ENCODE data around the gene SYNPO.

The SYNPO gene

GRCh38 chr5:150670948-150671310, 30.5 kb downstream of the SYNPO start:
- H3K27ac ChIP-seq (ENCODE audit: low read depth, low read length): no peak overlapping the region
- no peaks in the 10 kb centered on the region for H3K9me3 ChIP-seq (ENCODE audit: low read length)
- H3K4me3 ChIP-seq (ENCODE audit: low read depth in 1 of 2, low read length in 2 of 2): peak overlapping the region in 1 of 2 donors; percentile 58
- peaks cover 8% of the 10 kb centered on the region for H3K4me1 ChIP-seq (ENCODE audit: insufficient read depth, low read length)
- H3K27me3 ChIP-seq (ENCODE audit: control insufficient read depth in 1 of 2, insufficient read depth in 2 of 2, low read length in 2 of 2): peaks cover 6 to 20% of the 10 kb centered on the region in 2 donors
- H3K36me3 ChIP-seq (ENCODE audit: insufficient read depth, low read length): no peaks in the 10 kb centered on the region
- no peak overlapping the region for H3K9ac ChIP-seq (ENCODE audit: low read length)

- H3K4me3 ChIP-seq (ENCODE audit: low read depth in 1 of 2, low read length in 2 of 2): peak overlapping the region; percentile 58 to 60
- peaks cover 8% of the 10 kb centered on the region for H3K4me1 ChIP-seq (ENCODE audit: insufficient read depth, low read length)
- no peaks in the 10 kb centered on the region for H3K36me3 ChIP-seq (ENCODE audit: insufficient read depth, low read length)
- H3K27me3 ChIP-seq (ENCODE audit: control insufficient read depth in 1 of 2, insufficient read depth in 2 of 2, low read length in 2 of 2): peaks cover 6 to 20% of the 10 kb centered on the region in 2 donors
- H3K27ac ChIP-seq (ENCODE audit: low read depth, low read length): no peak overlapping the region
- H3K9me3 ChIP-seq (ENCODE audit: low read length): no peaks in the 10 kb centered on the region
- H3K9ac ChIP-seq (ENCODE audit: low read length): no peak overlapping the region
Observed at GRCh38 chr5:150671509-150672236, 31.2 kb downstream of the SYNPO start.

- no peak overlapping the region for H3K27ac ChIP-seq (ENCODE audit: low read depth, low read length)
- no peaks in the 10 kb centered on the region for H3K9me3 ChIP-seq (ENCODE audit: low read length)
- H3K27me3 ChIP-seq (ENCODE audit: control insufficient read depth in 1 of 2, insufficient read depth in 2 of 2, low read length in 2 of 2): peaks cover 6 to 20% of the 10 kb centered on the region in 2 donors
- no peak overlapping the region for H3K9ac ChIP-seq (ENCODE audit: low read length)
- H3K4me1 ChIP-seq (ENCODE audit: insufficient read depth, low read length): peaks cover 8% of the 10 kb centered on the region
- H3K4me3 ChIP-seq (ENCODE audit: low read depth in 1 of 2, low read length in 2 of 2): peak overlapping the region; percentile 58 to 60
- no peaks in the 10 kb centered on the region for H3K36me3 ChIP-seq (ENCODE audit: insufficient read depth, low read length)
Observed at GRCh38 chr5:150672237-150672883, 31.9 kb downstream of the SYNPO start.

- H3K27me3 ChIP-seq (ENCODE audit: control insufficient read depth in 1 of 2, insufficient read depth in 2 of 2, low read length in 2 of 2): peaks cover 6 to 20% of the 10 kb centered on the region in 2 donors
- peak overlapping the region in 1 of 2 donors; percentile 60 for H3K4me3 ChIP-seq (ENCODE audit: low read depth in 1 of 2, low read length in 2 of 2)
- H3K27ac ChIP-seq (ENCODE audit: low read depth, low read length): no peak overlapping the region
- no peaks in the 10 kb centered on the region for H3K36me3 ChIP-seq (ENCODE audit: insufficient read depth, low read length)
- H3K9me3 ChIP-seq (ENCODE audit: low read length): no peaks in the 10 kb centered on the region
- peaks cover 8% of the 10 kb centered on the region for H3K4me1 ChIP-seq (ENCODE audit: insufficient read depth, low read length)
- H3K9ac ChIP-seq (ENCODE audit: low read length): no peak overlapping the region
Observed at GRCh38 chr5:150672884-150673275, 32.4 kb downstream of the SYNPO start.

- H3K27me3 ChIP-seq (ENCODE audit: control insufficient read depth in 1 of 2, insufficient read depth in 2 of 2, low read length in 2 of 2): peaks cover 6 to 20% of the 10 kb centered on the region in 2 donors
- no peak overlapping the region for H3K4me3 ChIP-seq (ENCODE audit: low read depth in 1 of 2, low read length in 2 of 2)
- H3K36me3 ChIP-seq (ENCODE audit: insufficient read depth, low read length): no peaks in the 10 kb centered on the region
- no peak overlapping the region for H3K27ac ChIP-seq (ENCODE audit: low read depth, low read length)
- H3K9ac ChIP-seq (ENCODE audit: low read length): no peak overlapping the region
- H3K4me1 ChIP-seq (ENCODE audit: insufficient read depth, low read length): peaks cover 8% of the 10 kb centered on the region
- no peaks in the 10 kb centered on the region for H3K9me3 ChIP-seq (ENCODE audit: low read length)
Observed at GRCh38 chr5:150674341-150674821, 33.9 kb downstream of the SYNPO start.

- Histone ChIP-seq H3K9ac (ENCODE audit: low read length) (no peak overlapping the region), H3K36me3 (ENCODE audit: insufficient read depth, low read length) (no peaks in the 10 kb centered on the region), H3K4me3 (ENCODE audit: low read depth in 1 of 2, low read length in 2 of 2) (no peak overlapping the region), H3K9me3 (ENCODE audit: low read length) (no peaks in the 10 kb centered on the region), H3K27me3 (ENCODE audit: control insufficient read depth in 1 of 2, insufficient read depth in 2 of 2, low read length in 2 of 2) (peaks cover 6 to 20% of the 10 kb centered on the region in 2 donors), H3K4me1 (ENCODE audit: insufficient read depth, low read length) (peaks cover 8% of the 10 kb centered on the region), H3K27ac (ENCODE audit: low read depth, low read length) (no peak overlapping the region)
Observed at GRCh38 chr5:150675069-150675468, 34.6 kb downstream of the SYNPO start.

GRCh38 chr5:150676578-150676977, 36.1 kb downstream of the SYNPO start:
- Histone ChIP-seq H3K27me3 (ENCODE audit: control insufficient read depth in 1 of 2, insufficient read depth in 2 of 2, low read length in 2 of 2) (peaks cover 0 to 13% of the 10 kb centered on the region in 2 donors), H3K9me3 (ENCODE audit: low read length) (no peaks in the 10 kb centered on the region), H3K36me3 (ENCODE audit: insufficient read depth, low read length) (no peaks in the 10 kb centered on the region), H3K4me3 (ENCODE audit: low read depth in 1 of 2, low read length in 2 of 2) (no peak overlapping the region), H3K27ac (ENCODE audit: low read depth, low read length) (no peak overlapping the region), H3K9ac (ENCODE audit: low read length) (no peak overlapping the region), H3K4me1 (ENCODE audit: insufficient read depth, low read length) (peaks cover 4% of the 10 kb centered on the region)

GRCh38 chr5:150689120-150689519, 48.7 kb downstream of the SYNPO start:
- no peak overlapping the region for H3K9ac ChIP-seq (ENCODE audit: low read length)
- no peak overlapping the region for H3K4me3 ChIP-seq (ENCODE audit: low read depth in 1 of 2, low read length in 2 of 2)
- no peaks in the 10 kb centered on the region for H3K9me3 ChIP-seq (ENCODE audit: low read length)
- no peaks in the 10 kb centered on the region for H3K4me1 ChIP-seq (ENCODE audit: insufficient read depth, low read length)
- H3K27me3 ChIP-seq (ENCODE audit: control insufficient read depth in 1 of 2, insufficient read depth in 2 of 2, low read length in 2 of 2): no peaks in the 10 kb centered on the region
- peaks cover 27% of the 10 kb centered on the region for H3K36me3 ChIP-seq (ENCODE audit: insufficient read depth, low read length)
- no peak overlapping the region for H3K27ac ChIP-seq (ENCODE audit: low read depth, low read length)

GRCh38 chr5:150690760-150691159, 50.3 kb downstream of the SYNPO start:
- no peak overlapping the region for H3K27ac ChIP-seq (ENCODE audit: low read depth, low read length)
- no peak overlapping the region for H3K4me3 ChIP-seq (ENCODE audit: low read depth in 1 of 2, low read length in 2 of 2)
- no peaks in the 10 kb centered on the region for H3K4me1 ChIP-seq (ENCODE audit: insufficient read depth, low read length)
- peaks cover 43% of the 10 kb centered on the region for H3K36me3 ChIP-seq (ENCODE audit: insufficient read depth, low read length)
- no peak overlapping the region for H3K9ac ChIP-seq (ENCODE audit: low read length)
- no peaks in the 10 kb centered on the region for H3K9me3 ChIP-seq (ENCODE audit: low read length)
- H3K27me3 ChIP-seq (ENCODE audit: control insufficient read depth in 1 of 2, insufficient read depth in 2 of 2, low read length in 2 of 2): no peaks in the 10 kb centered on the region

GRCh38 chr5:150692276-150692675, 51.8 kb downstream of the SYNPO start:
- no peak overlapping the region for H3K27ac ChIP-seq (ENCODE audit: low read depth, low read length)
- no peaks in the 10 kb centered on the region for H3K4me1 ChIP-seq (ENCODE audit: insufficient read depth, low read length)
- no peaks in the 10 kb centered on the region for H3K9me3 ChIP-seq (ENCODE audit: low read length)
- H3K36me3 ChIP-seq (ENCODE audit: insufficient read depth, low read length): peaks cover 58% of the 10 kb centered on the region
- no peak overlapping the region for H3K9ac ChIP-seq (ENCODE audit: low read length)
- H3K4me3 ChIP-seq (ENCODE audit: low read depth in 1 of 2, low read length in 2 of 2): no peak overlapping the region
- no peaks in the 10 kb centered on the region for H3K27me3 ChIP-seq (ENCODE audit: control insufficient read depth in 1 of 2, insufficient read depth in 2 of 2, low read length in 2 of 2)

- Histone ChIP-seq H3K4me1 (ENCODE audit: insufficient read depth, low read length) (peaks cover 8% of the 10 kb centered on the region), H3K36me3 (ENCODE audit: insufficient read depth, low read length) (peaks cover 71% of the 10 kb centered on the region), H3K27ac (ENCODE audit: low read depth, low read length) (no peak overlapping the region), H3K9ac (ENCODE audit: low read length) (no peak overlapping the region), H3K9me3 (ENCODE audit: low read length) (no peaks in the 10 kb centered on the region), H3K4me3 (ENCODE audit: low read depth in 1 of 2, low read length in 2 of 2) (no peak overlapping the region), H3K27me3 (ENCODE audit: control insufficient read depth in 1 of 2, insufficient read depth in 2 of 2, low read length in 2 of 2) (no peaks in the 10 kb centered on the region)
Observed at GRCh38 chr5:150694612-150695011, 54.2 kb downstream of the SYNPO start.

Data from muscle layer of colon (tissue), 2 donors.